PFSK-1 (cell line): ENCODE data around the gene NRCAM.

Experiments
- POLR2AphosphoS5 ChIP-seq: IDR thresholded peaks from 2 replicates; pipeline ENCODE4 v1.6.1; 2012; ENCODE audit warnings: low read depth, mild to moderate bottlenecking, control low read depth, low read length, moderate library complexity
- SIN3A ChIP-seq: IDR thresholded peaks from 2 replicates; pipeline ENCODE4 v1.6.1; 2012; ENCODE audit warnings: mild to moderate bottlenecking, low read length, moderate library complexity, borderline replicate concordance; ENCODE audit not compliant: insufficient read depth
- TAF1 ChIP-seq: IDR thresholded peaks from 2 replicates; pipeline ENCODE4 v1.6.1; 2012; ENCODE audit warnings: low read length, control low read depth, borderline replicate concordance; ENCODE audit not compliant: insufficient read depth

- no peak for TF ChIP-seq TAF1
- TF ChIP-seq SIN3A, result no peak
- no peak for TF ChIP-seq POLR2AphosphoS5
Measured at GRCh38 chr7:108157606-108158335, 298.5 kb downstream of the NRCAM start.
